ENCODE data around the gene IMPDH1. TPM values are rescaled to one million over a fixed set of nuclear protein-coding genes. Genes with fewer than 3 reads are reported as not detected.

Gene IMPDH1
- total and polyA plus RNA-seq, 3 donors from 2014 or later, result 32.3 to 64.5 (median 48.3) TPM

DNA sequence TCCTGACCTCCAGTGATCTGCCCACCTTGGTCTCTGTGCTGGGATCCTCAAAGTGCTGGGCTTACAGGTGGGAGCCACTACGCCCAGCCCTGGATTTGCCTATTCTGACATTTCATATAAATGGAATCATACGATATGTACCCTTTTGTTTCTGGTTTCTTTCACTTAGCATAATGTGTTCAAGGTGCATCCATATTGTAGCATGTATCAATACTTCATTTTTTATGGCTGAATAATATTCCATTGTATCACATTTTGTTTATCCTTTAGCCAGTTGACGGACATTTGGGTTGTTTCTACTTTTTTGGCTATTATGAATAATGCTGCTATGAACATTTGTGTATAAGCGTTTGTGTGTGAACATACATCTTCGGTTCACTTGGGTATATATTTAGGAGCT, 41.1 kb upstream of the IMPDH1 start:
- Histone ChIP-seq H3K36me3 (ENCODE audit: low read depth, missing control alignments) (no peaks in the 10 kb centered on the region), H3K9me3 (no peaks in the 10 kb centered on the region), H3K4me3 (no peak overlapping the region), H3K27ac (no peak overlapping the region), H3K27me3 (no peaks in the 10 kb centered on the region), H3K4me1 (peaks cover 33% of the 10 kb centered on the region)
- intact Hi-C loops (cut with DNase I; ENCODE audit: low total_unique reads), result no loop called here
- 88 to 92% methylated on average over 5 of the region's 5 CpGs for WGBS, 2 donors
- no peak for TF ChIP-seq POLR2A (IDR thresholded peaks at IDR 0.05)
- TF ChIP-seq, protein P1, sequence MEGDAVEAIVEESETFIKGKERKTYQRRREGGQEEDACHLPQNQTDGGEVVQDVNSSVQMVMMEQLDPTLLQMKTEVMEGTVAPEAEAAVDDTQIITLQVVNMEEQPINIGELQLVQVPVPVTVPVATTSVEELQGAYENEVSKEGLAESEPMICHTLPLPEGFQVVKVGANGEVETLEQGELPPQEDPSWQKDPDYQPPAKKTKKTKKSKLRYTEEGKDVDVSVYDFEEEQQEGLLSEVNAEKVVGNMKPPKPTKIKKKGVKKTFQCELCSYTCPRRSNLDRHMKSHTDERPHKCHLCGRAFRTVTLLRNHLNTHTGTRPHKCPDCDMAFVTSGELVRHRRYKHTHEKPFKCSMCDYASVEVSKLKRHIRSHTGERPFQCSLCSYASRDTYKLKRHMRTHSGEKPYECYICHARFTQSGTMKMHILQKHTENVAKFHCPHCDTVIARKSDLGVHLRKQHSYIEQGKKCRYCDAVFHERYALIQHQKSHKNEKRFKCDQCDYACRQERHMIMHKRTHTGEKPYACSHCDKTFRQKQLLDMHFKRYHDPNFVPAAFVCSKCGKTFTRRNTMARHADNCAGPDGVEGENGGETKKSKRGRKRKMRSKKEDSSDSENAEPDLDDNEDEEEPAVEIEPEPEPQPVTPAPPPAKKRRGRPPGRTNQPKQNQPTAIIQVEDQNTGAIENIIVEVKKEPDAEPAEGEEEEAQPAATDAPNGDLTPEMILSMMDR (IDR thresholded peaks at IDR 0.05), result no peak
- no peak for DNase-seq

DNA sequence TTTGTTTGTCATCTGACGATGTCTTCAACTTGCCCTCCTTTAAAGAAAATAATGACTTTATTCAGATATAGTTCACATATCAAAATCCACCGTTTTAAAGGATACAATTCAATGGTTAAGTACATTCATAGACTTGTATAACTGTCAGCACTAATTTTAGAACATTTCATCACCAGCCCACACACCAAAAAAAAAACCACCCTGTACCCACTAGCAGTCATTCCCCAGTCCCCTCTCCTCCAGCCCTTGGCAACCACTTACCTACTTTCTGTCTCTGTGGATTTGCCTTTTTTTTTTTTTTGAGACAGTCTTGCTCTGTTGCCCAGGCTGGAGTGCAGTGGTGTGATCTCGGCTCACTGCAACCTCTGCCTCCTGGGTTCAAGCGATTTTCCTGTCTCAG, 40.6 kb upstream of the IMPDH1 start:
- Histone ChIP-seq H3K27me3 (no peaks in the 10 kb centered on the region), H3K9me3 (no peaks in the 10 kb centered on the region), H3K27ac (no peak overlapping the region), H3K4me1 (peaks cover 38% of the 10 kb centered on the region), H3K4me3 (no peak overlapping the region), H3K36me3 (ENCODE audit: low read depth, missing control alignments) (no peaks in the 10 kb centered on the region)
- intact Hi-C loops (cut with DNase I; ENCODE audit: low total_unique reads), result no loop called here
- WGBS, 2 donors, result 52 to 62% methylated on average over 4 of the region's 4 CpGs
- TF ChIP-seq, protein P1 (IDR thresholded peaks at IDR 0.05), result no peak
- no peak for TF ChIP-seq POLR2A (IDR thresholded peaks at IDR 0.05)
- DNase-seq, result no peak

DNA sequence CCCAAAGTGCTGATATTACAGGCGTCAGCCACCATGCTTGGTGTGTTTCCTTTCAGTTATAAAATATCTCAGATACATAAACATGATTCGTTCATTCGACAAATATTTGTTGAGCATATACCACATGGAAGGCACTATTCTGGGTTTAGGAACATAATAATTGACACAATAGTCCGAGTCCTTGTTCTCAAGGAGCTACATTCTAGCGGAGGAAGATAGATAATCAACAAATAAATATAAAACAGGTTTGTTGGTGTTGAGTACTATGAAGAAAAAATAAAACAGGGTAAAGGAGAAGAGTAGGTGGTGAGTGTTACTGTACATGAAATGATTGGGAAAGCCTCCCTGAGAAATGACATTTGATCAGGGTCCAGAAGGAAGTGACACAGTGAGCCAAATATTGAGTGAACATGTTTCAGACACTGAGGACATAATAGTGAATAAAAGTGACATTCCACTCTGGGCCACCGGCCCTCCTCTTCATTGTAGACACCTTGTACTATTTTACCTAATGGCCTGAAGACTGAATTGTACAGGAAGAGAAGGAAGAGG, 39.0 kb upstream of the IMPDH1 start:
- intact Hi-C loops (cut with DNase I; ENCODE audit: low total_unique reads), result no loop called here
- Histone ChIP-seq H3K27ac (no peak overlapping the region), H3K4me3 (no peak overlapping the region), H3K36me3 (ENCODE audit: low read depth, missing control alignments) (no peaks in the 10 kb centered on the region), H3K4me1 (peaks cover 25% of the 10 kb centered on the region), H3K9me3 (no peaks in the 10 kb centered on the region), H3K27me3 (no peaks in the 10 kb centered on the region)
- 82% methylated on average over 6 of the region's 6 CpGs for WGBS, 2 donors
- no peak for DNase-seq
- TF ChIP-seq, protein P1 (IDR thresholded peaks at IDR 0.05), result no peak
- TF ChIP-seq POLR2A (IDR thresholded peaks at IDR 0.05), result no peak

- 57 to 75% methylated on average over 3 to 4 of the region's 4 CpGs for WGBS, 2 donors
- H3K4me1 ChIP-seq, result peaks cover 21% of the 10 kb centered on the region
- peak overlapping the region in 1 of 2 donors; percentile 50 for H3K27ac ChIP-seq
- no peaks in the 10 kb centered on the region for H3K9me3 ChIP-seq
- no peaks in the 10 kb centered on the region for H3K27me3 ChIP-seq
- intact Hi-C loops (cut with DNase I; ENCODE audit: low total_unique reads), result no loop called here
- H3K4me3 ChIP-seq, result no peak overlapping the region
- no peak for TF ChIP-seq POLR2A (IDR thresholded peaks at IDR 0.05)
- TF ChIP-seq, protein P1 (IDR thresholded peaks at IDR 0.05), result no peak
- no peaks in the 10 kb centered on the region for H3K36me3 ChIP-seq (ENCODE audit: low read depth, missing control alignments)
- no peak for DNase-seq
These were observed 38.3 kb upstream of the IMPDH1 start for GRCh38 chr7:128447941-128448564.

DNA sequence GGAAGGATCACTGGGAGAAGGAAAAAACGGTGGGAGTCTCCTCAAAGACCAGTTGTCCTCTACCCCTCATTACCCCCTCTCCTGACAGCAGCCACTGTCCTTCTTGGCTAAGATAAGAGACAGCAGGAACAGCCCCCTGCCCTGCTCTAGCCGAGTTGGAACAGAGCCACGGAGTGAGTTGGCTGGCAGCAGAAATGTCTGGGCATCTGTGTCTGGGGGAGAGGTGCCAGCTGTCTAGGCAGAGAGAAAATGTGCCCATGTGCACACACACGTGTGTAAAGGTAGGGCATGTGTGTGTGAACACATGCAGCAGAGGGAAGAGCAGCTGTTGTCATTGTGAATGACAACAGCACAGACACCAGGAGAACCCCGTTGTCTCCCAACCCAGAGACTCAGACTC, 36.5 kb upstream of the IMPDH1 start:
- Histone ChIP-seq H3K27me3 (no peaks in the 10 kb centered on the region), H3K36me3 (ENCODE audit: low read depth, missing control alignments) (no peaks in the 10 kb centered on the region), H3K27ac (peak overlapping the region in 1 of 2 donors; percentile 9), H3K4me3 (no peak overlapping the region), H3K9me3 (no peaks in the 10 kb centered on the region), H3K4me1 (peaks cover 21% of the 10 kb centered on the region)
- DNase-seq, result peak; percentile 59
- 40 to 62% methylated on average over 5 of the region's 5 CpGs for WGBS, 2 donors
- intact Hi-C loops (cut with DNase I; ENCODE audit: low total_unique reads), result no loop called here
- TF ChIP-seq, protein P1 (IDR thresholded peaks at IDR 0.05), result no peak
- no peak for TF ChIP-seq POLR2A (IDR thresholded peaks at IDR 0.05)

All from testis (tissue), 3 donors.